MM.1S (cell line): ENCODE data around the gene COL9A2.

Experiments
- DNase-seq: peaks from one replicate; pipeline ENCODE4 v3.0.0-alpha.2; 2015
- H2AFZ ChIP-seq: fragments of 300-600 bp; sonication (generic); 2 replicates; pipeline ENCODE4 v1.6.0; 2016; ENCODE audit warnings: antibody characterized with exemption, low read length
- H3F3A ChIP-seq: fragments of 300-600 bp; sonication (generic); 2 replicates; pipeline ENCODE4 v1.6.1; 2016; ENCODE audit warnings: mild to moderate bottlenecking, antibody characterized with exemption, low read length, moderate library complexity, mixed read lengths; ENCODE audit not compliant: insufficient read depth
- H3K27ac ChIP-seq: fragments of 300-600 bp; sonication (generic); 2 replicates; pipeline ENCODE4 v1.5.1; 2016; ENCODE audit warnings: mild to moderate bottlenecking, low read length
- H3K27me3 ChIP-seq: fragments of 300-600 bp; sonication (generic); replicated peaks from 2 replicates; pipeline ENCODE4 v1.6.0; 2016; ENCODE audit warnings: low read length; ENCODE audit not compliant: insufficient read depth
- H3K36me3 ChIP-seq: fragments of 300-600 bp; sonication (generic); replicated peaks from 2 replicates; pipeline ENCODE4 v1.6.1; 2016; ENCODE audit warnings: mild to moderate bottlenecking, low read length, mixed read lengths; ENCODE audit not compliant: insufficient read depth
- H3K4me1 ChIP-seq: fragments of 300-600 bp; sonication (generic); 2 replicates; pipeline ENCODE4 v1.6.1; 2016; ENCODE audit warnings: low read length, mixed read lengths
- H3K4me2 ChIP-seq: fragments of 300-600 bp; sonication (generic); 2 replicates; pipeline ENCODE4 v1.6.0; 2016; ENCODE audit warnings: low read depth, low read length
- H3K4me3 ChIP-seq: fragments of 300-600 bp; sonication (generic); 2 replicates; pipeline ENCODE4 v1.5.1; 2016; ENCODE audit warnings: low read length, mixed read lengths
- H3K79me2 ChIP-seq: fragments of 300-600 bp; sonication (generic); 2 replicates; pipeline ENCODE4 v1.6.1; 2016; ENCODE audit warnings: mixed run types, low read length, mixed read lengths
- H3K9ac ChIP-seq: fragments of 300-600 bp; sonication (generic); 2 replicates; pipeline ENCODE4 v1.6.1; 2016; ENCODE audit warnings: low read length, mixed read lengths
- H3K9me2 ChIP-seq: fragments of 300-600 bp; sonication (generic); replicated peaks from 2 replicates; pipeline ENCODE4 v1.6.1; 2016; ENCODE audit warnings: mild to moderate bottlenecking, low read length, mixed read lengths; ENCODE audit not compliant: insufficient read depth
- H3K9me3 ChIP-seq: fragments of 300-600 bp; sonication (generic); replicated peaks from 2 replicates; pipeline ENCODE4 v1.6.1; 2016; ENCODE audit warnings: mild to moderate bottlenecking, low read length, mixed read lengths; ENCODE audit not compliant: insufficient read depth
- H4K20me1 ChIP-seq: fragments of 300-600 bp; sonication (generic); 2 replicates; pipeline ENCODE4 v1.6.1; 2016; ENCODE audit warnings: mild to moderate bottlenecking, low read length, moderate library complexity, mixed read lengths; ENCODE audit not compliant: insufficient read depth
- CTCF ChIP-seq: fragments of 300-600 bp; sonication (generic); IDR thresholded peaks from 2 replicates; pipeline ENCODE4 v1.5.1; 2016; ENCODE audit warnings: antibody characterized with exemption, low read length, mixed read lengths
- EZH2 ChIP-seq: fragments of 300-600 bp; sonication (generic); optimal IDR thresholded peaks from 2 replicates; pipeline ENCODE3; 2017; ENCODE audit warnings: low read depth, mild to moderate bottlenecking, antibody characterized with exemption, low read length, mixed read lengths
- EZH2phosphoT487 ChIP-seq: fragments of 300-600 bp; sonication (generic); IDR thresholded peaks from 2 replicates; pipeline ENCODE4 v1.6.1; 2018; ENCODE audit warnings: antibody characterized with exemption, low read length

COL9A2 gene

GRCh38 chr1:40314721-40315238, 2.3 kb downstream of the COL9A2 start:
- H3K4me2 ChIP-seq = peak overlapping the region; percentile 94
- peaks cover 16% of the 10 kb centered on the region for H3K27me3 ChIP-seq
- H3K9ac ChIP-seq = peak overlapping the region; percentile 30; the same call in 1 of the 2 replicates

DNA sequence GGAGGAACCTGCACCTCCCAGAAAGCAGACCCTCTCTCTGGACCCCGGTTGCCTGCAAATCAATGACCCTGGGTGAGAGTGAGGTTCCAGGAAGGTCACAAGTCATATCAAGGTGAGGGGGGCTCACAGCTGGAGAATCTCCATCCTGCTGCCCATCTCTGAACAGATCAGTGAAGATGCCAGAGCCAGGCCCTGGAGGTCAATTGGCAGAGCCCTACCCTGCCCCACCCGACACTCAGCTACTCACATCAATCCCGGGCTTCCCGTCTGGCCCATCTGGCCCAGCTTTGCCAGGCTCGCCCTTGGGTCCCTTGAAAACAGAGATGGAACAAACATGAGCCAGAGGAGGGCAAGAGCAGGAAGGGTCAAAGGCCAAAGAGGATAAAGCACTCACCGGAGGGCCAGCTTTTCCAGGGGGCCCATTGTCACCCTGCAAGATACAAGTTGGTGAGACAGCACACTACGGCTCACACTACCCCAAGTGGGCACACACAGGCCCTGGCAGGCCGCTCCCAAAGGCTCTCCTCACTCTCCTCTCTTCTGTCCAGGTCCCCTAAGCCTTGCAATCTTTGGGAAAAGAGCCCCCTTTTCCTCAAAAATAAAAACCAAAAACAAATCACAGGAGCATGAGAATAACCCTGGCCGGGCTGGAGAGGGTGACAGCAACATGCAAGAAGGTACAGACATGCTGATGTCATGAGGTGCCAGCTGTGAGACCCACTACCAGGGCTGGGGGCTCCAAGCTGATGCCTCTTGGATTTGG, 2.9 kb downstream of the COL9A2 start:
- H3K36me3 ChIP-seq = no peaks in the 10 kb centered on the region
- H4K20me1 ChIP-seq = no peaks in the 10 kb centered on the region
- DNase-seq = no peak
- H3K27ac ChIP-seq = no peak overlapping the region
- peaks cover 24% of the 10 kb centered on the region for H3K4me1 ChIP-seq
- peaks cover 16% of the 10 kb centered on the region for H3K27me3 ChIP-seq
- no peak overlapping the region for H3K4me3 ChIP-seq
- H3K79me2 ChIP-seq = no peaks in the 10 kb centered on the region
- no peaks in the 10 kb centered on the region for H3K9me3 ChIP-seq
- no peak for TF ChIP-seq CTCF
- TF ChIP-seq EZH2phosphoT487 = no peak
- no peak for TF ChIP-seq EZH2
- H3K9me2 ChIP-seq = no peaks in the 10 kb centered on the region
- H3F3A ChIP-seq = no peaks in the 10 kb centered on the region
- no peak overlapping the region for H3K9ac ChIP-seq
- no peak overlapping the region for H3K4me2 ChIP-seq
- no peak overlapping the region for H2AFZ ChIP-seq

More at GRCh38 chr1:40314721-40315238, 2.3 kb downstream of the COL9A2 start:
- Histone ChIP-seq H3K4me1 (peaks cover 24% of the 10 kb centered on the region), H3K36me3 (no peaks in the 10 kb centered on the region), H4K20me1 (no peaks in the 10 kb centered on the region), H2AFZ (peak overlapping the region; percentile 96), H3K27ac (no peak overlapping the region), H3K79me2 (no peaks in the 10 kb centered on the region), H3K9me3 (no peaks in the 10 kb centered on the region), H3K9me2 (no peaks in the 10 kb centered on the region), H3F3A (no peaks in the 10 kb centered on the region), H3K4me3 (peak overlapping the region; percentile 60; the same call in 1 of the 2 replicates)
- DNase-seq = no peak
- no peak for TF ChIP-seq EZH2
- no peak for TF ChIP-seq EZH2phosphoT487
- no peak for TF ChIP-seq CTCF

GRCh38 chr1:40313329-40313957, 3.6 kb downstream of the COL9A2 start:
- H3K9me2 ChIP-seq = no peaks in the 10 kb centered on the region
- peaks cover 24% of the 10 kb centered on the region for H3K4me1 ChIP-seq
- no peaks in the 10 kb centered on the region for H3F3A ChIP-seq
- H3K4me2 ChIP-seq = no peak overlapping the region
- peaks cover 16% of the 10 kb centered on the region for H3K27me3 ChIP-seq
- H2AFZ ChIP-seq = no peak overlapping the region
- TF ChIP-seq CTCF (no peak), EZH2phosphoT487 (no peak), EZH2 (no peak)
- no peaks in the 10 kb centered on the region for H3K36me3 ChIP-seq
- no peaks in the 10 kb centered on the region for H3K79me2 ChIP-seq
- no peak overlapping the region for H3K4me3 ChIP-seq
- H4K20me1 ChIP-seq = no peaks in the 10 kb centered on the region
- H3K9me3 ChIP-seq = no peaks in the 10 kb centered on the region
- H3K9ac ChIP-seq = no peak overlapping the region
- no peak for DNase-seq
- no peak overlapping the region for H3K27ac ChIP-seq
